Daoy (cell line): Measurements from ENCODE around the gene TCF7L2. TPM values are rescaled to one million over a fixed set of nuclear protein-coding genes. Genes with fewer than 3 reads are reported as not detected.

Experiments used
- DNase-seq: peaks from one replicate; pipeline ENCODE4 v3.0.0-alpha.2; 2015; ENCODE audit warnings: low read depth
- total RNA-seq: library from RNA; depleted of rRNA; stranded (reverse); fragments of >200 nt; shearing (Covaris generic); gene quantifications from 2 replicates; pipeline ENCODE4 v1.2.3, GENCODE V29; 2014

Gene TCF7L2
- total RNA-seq, 1 experiment from 2014 or later: 1.9 TPM

GRCh38 chr10:112996462-112996861 lies 46.4 kb downstream of the TCF7L2 start:
- DNase-seq: no peak

DNA sequence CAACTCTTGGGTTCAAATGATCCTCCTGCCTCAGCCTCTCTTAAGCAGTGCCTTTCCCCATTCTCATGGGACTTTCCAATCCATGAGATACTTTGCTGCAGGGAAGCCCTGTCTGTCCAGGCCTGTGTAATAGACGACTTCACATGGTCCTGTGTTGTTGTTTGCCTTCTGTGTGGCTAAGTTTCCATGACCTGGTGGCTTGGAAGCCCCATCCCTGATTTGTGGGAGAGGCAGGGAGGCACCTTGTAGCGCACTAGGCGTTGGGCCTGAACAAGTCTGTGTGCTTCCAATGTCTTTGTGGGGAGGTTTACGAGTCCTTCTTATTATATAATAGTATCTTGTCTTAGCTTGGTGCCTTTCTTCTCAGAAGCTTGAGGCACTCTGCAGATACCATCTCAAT lies 49.1 kb downstream of the TCF7L2 start:
- DNase-seq: no peak

- no peak for DNase-seq
Observed at GRCh38 chr10:113000442-113000841, 50.4 kb downstream of the TCF7L2 start.

- no peak for DNase-seq
Observed at GRCh38 chr10:113000876-113001598, 51.0 kb downstream of the TCF7L2 start.

DNA sequence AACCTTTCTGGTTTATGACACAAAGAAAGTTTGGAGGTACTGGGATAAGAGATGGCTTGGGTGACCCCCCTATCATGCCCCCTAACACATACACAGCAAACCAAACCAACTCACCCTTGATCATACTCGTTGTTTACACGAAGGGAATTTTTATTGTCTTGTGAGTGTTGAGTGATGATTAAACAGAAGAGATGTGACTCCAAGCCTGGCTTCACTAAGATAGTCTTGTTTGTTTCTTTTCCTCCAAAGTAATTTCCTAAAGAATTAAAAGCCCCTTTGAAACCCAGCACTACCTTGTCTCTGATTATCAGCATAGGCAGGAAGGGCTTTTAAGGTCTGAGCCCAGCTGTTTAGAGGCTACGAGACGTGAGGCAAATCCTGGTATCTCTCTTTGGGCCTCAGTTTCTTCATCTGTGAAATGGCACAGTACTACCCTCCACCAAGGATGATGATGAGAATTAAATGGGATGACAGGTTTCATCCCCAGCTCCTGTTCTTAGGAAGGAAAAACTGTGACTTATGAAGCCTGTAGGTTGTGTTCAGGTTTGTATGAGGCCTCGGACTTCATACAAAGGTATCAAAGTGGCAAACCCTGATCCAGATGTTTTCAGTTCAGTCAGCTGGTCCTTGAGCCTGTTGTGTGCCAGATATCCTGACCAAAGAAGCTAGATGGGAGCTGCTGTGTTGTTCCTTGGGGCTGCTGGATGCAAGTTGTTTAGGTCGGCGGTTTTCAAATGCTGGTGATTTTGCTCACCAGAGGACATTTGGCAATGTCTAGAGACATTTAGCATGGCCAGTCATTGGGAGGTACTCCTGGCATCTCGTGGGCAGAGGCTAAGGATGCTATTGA lies 51.8 kb downstream of the TCF7L2 start:
- DNase-seq: no peak

GRCh38 chr10:113002449-113002777 lies 52.4 kb downstream of the TCF7L2 start:
- DNase-seq: no peak

DNA sequence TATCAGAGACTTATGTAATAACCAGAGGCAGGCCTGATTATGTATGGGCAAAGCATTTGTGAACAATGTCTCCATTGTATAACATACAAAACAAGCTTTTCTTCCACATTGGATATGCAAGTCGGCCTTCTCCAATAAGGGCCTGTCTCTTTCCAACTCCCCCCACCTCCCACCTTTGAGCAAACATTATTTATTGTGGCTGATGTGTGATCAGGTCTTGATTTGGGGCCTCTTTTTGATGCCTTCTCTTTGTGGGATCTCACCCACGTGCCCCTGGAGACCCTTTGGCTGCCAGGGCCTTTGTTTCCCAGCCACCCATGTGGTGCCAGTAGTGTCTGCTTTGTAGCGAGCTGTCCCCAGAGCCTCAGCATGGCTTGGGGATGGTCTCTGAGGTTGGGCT lies 53.0 kb downstream of the TCF7L2 start:
- DNase-seq: no peak

DNA sequence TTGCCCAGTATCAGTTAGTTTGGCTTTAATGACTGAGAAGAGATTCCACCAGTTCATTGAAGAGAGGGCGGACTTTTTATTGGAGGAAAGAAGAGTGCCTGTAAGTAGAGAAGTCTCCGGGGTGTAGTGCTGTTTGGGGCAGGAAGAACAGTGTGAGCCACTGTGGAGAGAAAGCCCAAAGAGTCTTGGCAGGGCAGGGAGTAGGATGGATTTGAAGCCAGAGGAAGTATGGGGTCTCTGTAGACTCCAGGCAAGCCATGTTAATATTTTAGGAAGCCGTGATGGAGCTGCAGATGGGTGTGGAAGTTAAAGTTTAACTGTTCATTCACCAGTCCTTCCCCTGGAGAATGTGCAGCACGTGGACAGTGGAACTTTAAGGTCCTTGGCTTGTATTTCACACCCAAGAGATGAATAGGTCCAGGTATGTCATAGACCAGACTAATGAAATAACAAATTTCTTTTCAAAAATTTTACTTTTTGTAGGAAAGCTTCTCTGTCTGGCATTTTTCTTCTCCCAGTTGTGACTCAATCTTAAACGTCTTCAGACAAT lies 54.1 kb downstream of the TCF7L2 start:
- no peak for DNase-seq

- no peak for DNase-seq
Observed at GRCh38 chr10:113005380-113005779, 55.3 kb downstream of the TCF7L2 start.

DNA sequence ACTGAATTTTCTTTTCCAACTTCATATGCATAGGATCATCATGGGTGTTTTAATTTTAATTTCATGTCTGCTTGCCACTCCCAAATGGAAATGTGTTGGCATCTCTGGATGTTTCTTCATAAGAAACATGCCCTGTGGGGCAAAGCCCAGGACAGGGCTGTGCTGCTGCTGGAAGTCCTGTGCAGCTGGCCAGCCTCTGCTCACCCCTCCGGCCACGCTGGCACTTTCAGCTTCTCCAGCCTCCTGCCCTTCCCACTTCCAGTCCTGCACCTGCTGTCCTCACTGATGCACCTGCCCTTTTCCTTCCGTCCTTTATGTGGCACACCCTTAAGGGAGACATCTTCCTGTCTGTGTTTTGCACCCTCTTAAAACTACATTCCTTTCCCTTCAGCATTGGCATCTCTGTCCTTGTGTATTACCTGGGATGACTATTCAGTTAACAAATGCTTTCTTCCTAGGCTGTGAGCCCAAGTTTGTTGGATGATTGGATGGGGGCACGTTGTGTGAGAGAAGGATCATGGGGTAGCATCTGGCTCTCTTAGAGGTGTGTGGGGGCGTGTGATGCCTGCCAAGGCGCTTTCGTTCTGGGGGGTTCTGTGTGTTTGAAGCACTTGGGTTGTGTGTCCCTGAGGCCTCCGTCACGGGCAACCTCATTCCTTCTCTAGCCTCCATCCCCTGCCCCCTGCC lies 56.8 kb downstream of the TCF7L2 start:
- DNase-seq: no peak

GRCh38 chr10:113007343-113007771 lies 57.3 kb downstream of the TCF7L2 start:
- DNase-seq: no peak

- DNase-seq: no peak
Observed at GRCh38 chr10:113007821-113008220, 57.8 kb downstream of the TCF7L2 start.

DNA sequence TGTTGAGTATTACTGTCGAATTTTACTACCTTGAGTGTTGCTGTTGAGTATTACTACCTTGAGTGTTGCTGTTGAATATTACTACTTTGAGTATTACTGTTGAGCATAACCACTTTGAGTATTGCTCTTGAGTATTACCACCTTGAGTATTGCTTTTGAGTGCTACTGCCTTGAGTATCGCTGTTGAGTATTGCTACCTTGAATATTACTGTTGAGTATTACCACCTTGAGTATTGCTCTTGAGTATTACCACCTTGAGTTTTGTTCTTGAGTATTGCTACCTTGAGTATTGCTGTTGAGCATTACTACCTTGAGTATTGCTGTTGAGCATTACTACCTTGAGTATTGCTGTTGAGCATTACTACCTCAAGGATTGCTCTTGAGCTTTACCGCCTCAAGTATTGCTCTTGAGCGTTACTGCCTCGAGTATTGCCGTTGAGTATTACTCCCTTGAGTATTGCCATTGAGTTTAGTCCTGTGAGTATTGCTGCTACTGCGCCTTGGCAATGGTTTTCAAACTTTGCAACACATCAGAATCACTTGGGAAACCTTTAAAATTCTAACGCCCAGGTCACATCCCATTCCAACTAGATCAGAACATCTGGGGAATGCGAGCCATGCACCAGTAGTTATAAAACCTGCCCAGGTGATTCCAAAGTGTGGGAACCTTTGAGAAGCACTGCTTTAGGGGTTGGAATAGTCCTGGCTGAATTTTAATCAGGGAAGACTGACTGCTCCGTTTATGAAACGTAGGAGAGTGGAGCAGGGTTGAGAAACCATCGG lies 61.7 kb downstream of the TCF7L2 start:
- no peak for DNase-seq

GRCh38 chr10:113015201-113015600 lies 65.2 kb downstream of the TCF7L2 start:
- DNase-seq: no peak

DNA sequence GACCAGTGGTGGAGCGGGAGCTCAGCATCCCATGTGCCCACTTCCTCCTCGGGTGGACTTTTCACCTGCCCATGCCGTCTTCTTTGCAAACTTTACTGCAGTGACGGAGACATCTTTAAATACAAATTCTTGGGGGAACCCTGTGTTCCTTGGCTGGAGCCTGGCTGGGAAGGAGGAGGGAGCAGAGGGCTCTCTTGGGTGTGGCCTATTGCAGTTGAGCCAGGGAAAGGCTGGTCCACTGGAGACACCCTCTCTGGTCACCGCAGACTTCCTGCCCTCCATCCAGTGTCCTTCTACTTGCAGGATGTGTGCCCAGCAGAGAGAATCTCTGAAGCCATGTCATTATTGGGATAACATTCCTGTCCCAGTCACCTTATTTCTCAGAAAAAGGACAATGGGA lies 67.3 kb downstream of the TCF7L2 start:
- no peak for DNase-seq

- DNase-seq: no peak
Observed at GRCh38 chr10:113018034-113018433, 68.0 kb downstream of the TCF7L2 start.

DNA sequence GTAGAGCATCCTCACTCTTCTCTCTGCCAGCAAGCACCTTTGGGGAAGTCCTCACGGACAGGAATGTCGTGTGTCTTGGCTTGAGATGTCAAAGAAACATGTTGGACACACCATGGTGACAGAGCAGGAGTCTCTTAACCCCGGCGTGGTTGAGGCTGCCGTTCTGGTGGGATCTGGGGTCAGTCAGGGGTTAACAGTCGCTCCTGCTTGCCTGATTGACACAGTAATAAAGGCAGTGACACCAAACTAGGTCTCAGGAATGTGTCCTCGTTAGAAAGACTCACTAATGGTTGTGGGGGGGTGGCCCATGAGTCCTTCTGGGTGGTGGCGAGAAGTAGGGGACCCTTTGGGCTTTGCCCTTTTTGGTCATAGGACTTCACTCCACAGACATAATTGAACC lies 69.0 kb downstream of the TCF7L2 start:
- DNase-seq: no peak

DNA sequence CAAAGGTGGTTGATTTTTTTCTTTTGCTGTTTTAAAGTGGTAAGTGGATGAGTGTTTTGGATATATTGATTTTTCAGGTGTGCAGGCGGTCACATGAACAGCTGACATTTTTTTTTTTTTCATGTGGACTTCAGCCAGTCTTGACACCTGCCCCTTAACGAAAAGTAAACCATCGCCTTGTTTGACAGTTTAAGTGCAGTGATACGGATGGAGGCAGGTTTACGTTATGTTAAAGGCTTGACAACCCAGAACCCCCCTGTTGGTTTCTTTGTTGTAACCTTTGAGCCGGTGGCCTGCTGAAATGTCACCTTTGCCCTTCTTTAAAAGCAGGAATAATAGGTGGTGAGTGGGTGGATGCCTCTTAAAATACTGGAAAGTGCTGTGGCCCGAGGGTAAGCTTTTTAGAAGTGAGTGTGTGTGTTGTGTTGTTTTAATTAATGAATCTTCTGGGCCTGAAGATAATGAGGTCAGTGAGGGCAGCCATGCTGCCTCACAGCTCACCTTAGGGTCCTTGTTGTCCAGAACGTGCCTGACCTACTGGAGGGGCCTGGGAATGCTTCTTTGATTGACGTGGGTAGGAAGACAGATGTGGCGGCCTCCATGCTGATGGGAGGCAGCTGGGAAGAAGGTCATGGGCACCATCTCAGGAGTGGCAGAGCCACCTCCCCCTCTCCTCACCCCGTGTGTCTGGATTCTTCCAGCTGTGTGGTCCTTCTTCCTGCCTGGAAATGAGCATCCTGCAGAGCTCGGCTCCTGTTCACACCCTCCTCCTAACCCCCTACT lies 69.8 kb downstream of the TCF7L2 start:
- no peak for DNase-seq

- no peak for DNase-seq
Observed at GRCh38 chr10:113020475-113020753, 70.4 kb downstream of the TCF7L2 start.

- no peak for DNase-seq
Observed at GRCh38 chr10:113020838-113021237, 70.8 kb downstream of the TCF7L2 start.
